ENCODE measurements around the gene CCNY. TPM values are rescaled to one million over a fixed set of nuclear protein-coding genes. Genes with fewer than 3 reads are reported as not detected.

Gene CCNY
- total RNA-seq, 1 donor from 2014 or later = 85.9 TPM

- H3K27ac ChIP-seq (ENCODE audit: low read depth, low read length) = no peak overlapping the region
Observed at GRCh38 chr10:35451151-35452016, 115.1 kb downstream of the CCNY start.

GRCh38 chr10:35452171-35452570, 115.9 kb downstream of the CCNY start:
- no peak for TF ChIP-seq CTCF (IDR thresholded peaks at IDR 0.05; ENCODE audit: insufficient read depth, low read depth, low read length)
- TF ChIP-seq EZH2 (IDR thresholded peaks at IDR 0.05; ENCODE audit: insufficient read depth, low read length) = no peak
- peaks cover 51% of the 10 kb centered on the region for H3K4me1 Mint-ChIP-seq (ENCODE audit: low read depth, unreplicated experiment)
- Histone ChIP-seq H3K9ac (ENCODE audit: low read length) (no peak overlapping the region), H3K27me3 (ENCODE audit: insufficient read depth, low read length) (no peaks in the 10 kb centered on the region), H3K9me3 (ENCODE audit: insufficient read depth, low read depth, low read length) (no peaks in the 10 kb centered on the region), H2AFZ (ENCODE audit: low read depth, low read length) (no peak overlapping the region), H3K27ac (ENCODE audit: low read depth, low read length) (no peak overlapping the region), H3K36me3 (ENCODE audit: insufficient read depth, low read length) (no peaks in the 10 kb centered on the region), H3K4me2 (ENCODE audit: low read length) (no peak overlapping the region), H3K79me2 (ENCODE audit: insufficient read depth, low read length) (peaks cover 99% of the 10 kb centered on the region), H4K20me1 (ENCODE audit: insufficient read depth, low read length) (peaks cover 86% of the 10 kb centered on the region), H3K4me1 (ENCODE audit: insufficient read depth, low read length) (peaks cover 43% of the 10 kb centered on the region), H3K4me3 (ENCODE audit: insufficient read depth, low read depth, low read length) (no peak overlapping the region)
- DNase-seq (ENCODE audit: low read depth) = no peak
- peaks cover 5% of the 10 kb centered on the region for H3K36me3 Mint-ChIP-seq (ENCODE audit: low read depth, unreplicated experiment)
- FAIRE-seq = no peak
- H3K27me3 Mint-ChIP-seq (ENCODE audit: low read depth, unreplicated experiment) = no peaks in the 10 kb centered on the region
- no peak overlapping the region for H3K4me3 Mint-ChIP-seq (ENCODE audit: unreplicated experiment)
- H3K9me3 Mint-ChIP-seq (ENCODE audit: unreplicated experiment) = no peaks in the 10 kb centered on the region
- no peak overlapping the region for H3K27ac Mint-ChIP-seq (ENCODE audit: unreplicated experiment)

More at GRCh38 chr10:35451151-35452016, 115.1 kb downstream of the CCNY start:
- FAIRE-seq (no peak), DNase-seq (ENCODE audit: low read depth) (no peak)
- H3K4me1 ChIP-seq (ENCODE audit: insufficient read depth, low read length) = peaks cover 44% of the 10 kb centered on the region
- no peak overlapping the region for H2AFZ ChIP-seq (ENCODE audit: low read depth, low read length)
- Mint-ChIP-seq H3K27ac (ENCODE audit: unreplicated experiment) (no peak overlapping the region), H3K4me3 (ENCODE audit: unreplicated experiment) (no peak overlapping the region), H3K9me3 (ENCODE audit: unreplicated experiment) (no peaks in the 10 kb centered on the region), H3K36me3 (ENCODE audit: low read depth, unreplicated experiment) (peaks cover 5% of the 10 kb centered on the region), H3K4me1 (ENCODE audit: low read depth, unreplicated experiment) (peaks cover 54% of the 10 kb centered on the region), H3K27me3 (ENCODE audit: low read depth, unreplicated experiment) (no peaks in the 10 kb centered on the region)
- H3K36me3 ChIP-seq (ENCODE audit: insufficient read depth, low read length) = no peaks in the 10 kb centered on the region
- no peaks in the 10 kb centered on the region for H3K9me3 ChIP-seq (ENCODE audit: insufficient read depth, low read depth, low read length)
- no peak overlapping the region for H3K4me2 ChIP-seq (ENCODE audit: low read length)
- H3K9ac ChIP-seq (ENCODE audit: low read length) = no peak overlapping the region
- H4K20me1 ChIP-seq (ENCODE audit: insufficient read depth, low read length) = peaks cover 82% of the 10 kb centered on the region
- peaks cover 95% of the 10 kb centered on the region for H3K79me2 ChIP-seq (ENCODE audit: insufficient read depth, low read length)
- no peak for TF ChIP-seq CTCF (IDR thresholded peaks at IDR 0.05; ENCODE audit: insufficient read depth, low read depth, low read length)
- TF ChIP-seq EZH2 (IDR thresholded peaks at IDR 0.05; ENCODE audit: insufficient read depth, low read length) = no peak
- no peaks in the 10 kb centered on the region for H3K27me3 ChIP-seq (ENCODE audit: insufficient read depth, low read length)
- H3K4me3 ChIP-seq (ENCODE audit: insufficient read depth, low read depth, low read length) = no peak overlapping the region

GRCh38 chr10:35452847-35453246, 116.5 kb downstream of the CCNY start:
- Histone ChIP-seq H3K9me3 (ENCODE audit: insufficient read depth, low read depth, low read length) (no peaks in the 10 kb centered on the region), H3K27ac (ENCODE audit: low read depth, low read length) (no peak overlapping the region), H3K4me1 (ENCODE audit: insufficient read depth, low read length) (peaks cover 36% of the 10 kb centered on the region), H3K4me2 (ENCODE audit: low read length) (no peak overlapping the region), H3K79me2 (ENCODE audit: insufficient read depth, low read length) (peaks cover 97% of the 10 kb centered on the region), H4K20me1 (ENCODE audit: insufficient read depth, low read length) (peaks cover 87% of the 10 kb centered on the region), H3K36me3 (ENCODE audit: insufficient read depth, low read length) (no peaks in the 10 kb centered on the region), H2AFZ (ENCODE audit: low read depth, low read length) (no peak overlapping the region), H3K9ac (ENCODE audit: low read length) (no peak overlapping the region), H3K4me3 (ENCODE audit: insufficient read depth, low read depth, low read length) (no peak overlapping the region), H3K27me3 (ENCODE audit: insufficient read depth, low read length) (no peaks in the 10 kb centered on the region)
- no peaks in the 10 kb centered on the region for H3K27me3 Mint-ChIP-seq (ENCODE audit: low read depth, unreplicated experiment)
- H3K9me3 Mint-ChIP-seq (ENCODE audit: unreplicated experiment) = no peaks in the 10 kb centered on the region
- H3K4me3 Mint-ChIP-seq (ENCODE audit: unreplicated experiment) = no peak overlapping the region
- no peak overlapping the region for H3K27ac Mint-ChIP-seq (ENCODE audit: unreplicated experiment)
- H3K36me3 Mint-ChIP-seq (ENCODE audit: low read depth, unreplicated experiment) = peaks cover 5% of the 10 kb centered on the region
- peaks cover 49% of the 10 kb centered on the region for H3K4me1 Mint-ChIP-seq (ENCODE audit: low read depth, unreplicated experiment)
- DNase-seq (ENCODE audit: low read depth) (no peak), FAIRE-seq (no peak)
- TF ChIP-seq EZH2 (IDR thresholded peaks at IDR 0.05; ENCODE audit: insufficient read depth, low read length) (no peak), CTCF (IDR thresholded peaks at IDR 0.05; ENCODE audit: insufficient read depth, low read depth, low read length) (no peak)

Measured in astrocyte (in vitro differentiated cells and primary cell).